Endothelial cell (in vitro differentiated cells): Measurements from ENCODE around the gene RBMXL3. TPM values are rescaled to one million over a fixed set of nuclear protein-coding genes. Genes with fewer than 3 reads are reported as not detected.

Source experiments
- DNase-seq: peaks from one replicate; pipeline ENCODE4 v3.0.0; 2021; ENCODE audit warnings: low spot score
- H3K27ac Mint-ChIP-seq: one replicate; pipeline ENCODE4 v1.8.0; 2021; ENCODE audit warnings: mixed read lengths, inconsistent platforms; ENCODE audit not compliant: unreplicated experiment
- H3K27me3 Mint-ChIP-seq: one replicate; pipeline ENCODE4 v1.8.0; 2021; ENCODE audit warnings: mild to moderate bottlenecking, moderate library complexity, mixed read lengths, inconsistent platforms; ENCODE audit not compliant: unreplicated experiment
- H3K36me3 Mint-ChIP-seq: one replicate; pipeline ENCODE4 v1.8.0; 2021; ENCODE audit warnings: mild to moderate bottlenecking, low read depth, mixed read lengths, inconsistent platforms; ENCODE audit not compliant: unreplicated experiment
- H3K4me1 Mint-ChIP-seq: one replicate; pipeline ENCODE4 v1.8.0; 2021; ENCODE audit warnings: mild to moderate bottlenecking, mixed read lengths, inconsistent platforms; ENCODE audit not compliant: unreplicated experiment
- H3K4me3 Mint-ChIP-seq: one replicate; pipeline ENCODE4 v1.8.0; 2021; ENCODE audit warnings: mild to moderate bottlenecking, mixed read lengths, inconsistent platforms; ENCODE audit not compliant: unreplicated experiment
- H3K9me3 Mint-ChIP-seq: one replicate; pipeline ENCODE4 v1.8.0; 2021; ENCODE audit warnings: mixed read lengths, inconsistent platforms; ENCODE audit not compliant: unreplicated experiment
- total RNA-seq: library from RNA; stranded (reverse); fragmentation: NEBNext Ultra II Directional; extraction: Animal tissue kit (Norgen Biotek cat#: 25700); gene quantifications from one replicate; pipeline ENCODE4 v1.2.1, GENCODE V29; 2021; ENCODE audit not compliant: unreplicated experiment
- TF ChIP-seq, protein P1 (sequence below): fragments of 200-600 bp; sonication (generic); IDR thresholded peaks from one replicate; pipeline ENCODE4 v1.5.0; 2021; ENCODE audit warnings: antibody characterized with exemption; ENCODE audit not compliant: unreplicated experiment

Gene RBMXL3
- total RNA-seq, 1 donor from 2014 or later, result not detected

DNA sequence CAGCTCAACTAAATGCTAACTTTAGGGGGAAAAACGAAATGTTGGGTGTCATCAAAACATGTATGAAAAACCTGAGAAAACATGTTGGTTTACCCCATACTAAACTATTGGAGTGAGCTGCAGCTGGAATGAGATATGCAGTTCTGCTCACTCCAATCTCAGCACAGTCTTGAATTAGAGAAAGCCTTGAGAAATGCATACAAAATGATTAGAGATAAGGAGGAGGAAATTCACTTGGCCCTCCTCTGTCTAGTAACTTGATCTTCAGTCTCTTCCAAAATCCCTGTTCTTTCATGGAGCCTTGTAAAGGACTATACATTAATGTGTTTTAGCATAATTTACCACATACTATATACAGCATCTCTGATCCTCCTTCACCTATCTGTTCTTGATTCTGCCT, 47.8 kb downstream of the RBMXL3 start:
- Mint-ChIP-seq H3K9me3 (no peaks in the 10 kb centered on the region), H3K4me3 (no peak overlapping the region), H3K4me1 (peaks cover 6% of the 10 kb centered on the region), H3K36me3 (no peaks in the 10 kb centered on the region), H3K27me3 (no peaks in the 10 kb centered on the region), H3K27ac (no peak overlapping the region)
- no peak for DNase-seq
- TF ChIP-seq, protein P1, sequence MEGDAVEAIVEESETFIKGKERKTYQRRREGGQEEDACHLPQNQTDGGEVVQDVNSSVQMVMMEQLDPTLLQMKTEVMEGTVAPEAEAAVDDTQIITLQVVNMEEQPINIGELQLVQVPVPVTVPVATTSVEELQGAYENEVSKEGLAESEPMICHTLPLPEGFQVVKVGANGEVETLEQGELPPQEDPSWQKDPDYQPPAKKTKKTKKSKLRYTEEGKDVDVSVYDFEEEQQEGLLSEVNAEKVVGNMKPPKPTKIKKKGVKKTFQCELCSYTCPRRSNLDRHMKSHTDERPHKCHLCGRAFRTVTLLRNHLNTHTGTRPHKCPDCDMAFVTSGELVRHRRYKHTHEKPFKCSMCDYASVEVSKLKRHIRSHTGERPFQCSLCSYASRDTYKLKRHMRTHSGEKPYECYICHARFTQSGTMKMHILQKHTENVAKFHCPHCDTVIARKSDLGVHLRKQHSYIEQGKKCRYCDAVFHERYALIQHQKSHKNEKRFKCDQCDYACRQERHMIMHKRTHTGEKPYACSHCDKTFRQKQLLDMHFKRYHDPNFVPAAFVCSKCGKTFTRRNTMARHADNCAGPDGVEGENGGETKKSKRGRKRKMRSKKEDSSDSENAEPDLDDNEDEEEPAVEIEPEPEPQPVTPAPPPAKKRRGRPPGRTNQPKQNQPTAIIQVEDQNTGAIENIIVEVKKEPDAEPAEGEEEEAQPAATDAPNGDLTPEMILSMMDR, result no peak

Other genes starting within 250 kb of the RBMXL3 start
- gene IL13RA2, start 171.8 kb upstream of the RBMXL3 start, total RNA-seq, result not detected
- gene LRCH2, start 44.7 kb downstream of the RBMXL3 start, total RNA-seq, result 3.7 TPM
- not detected for gene LUZP4, start 100.3 kb downstream of the RBMXL3 start, total RNA-seq